ENCODE data around the gene TMEM213.
A peak's percentile ranks its signal among the peaks of the same experiment; 100 is the strongest.

Gene TMEM213

DNA sequence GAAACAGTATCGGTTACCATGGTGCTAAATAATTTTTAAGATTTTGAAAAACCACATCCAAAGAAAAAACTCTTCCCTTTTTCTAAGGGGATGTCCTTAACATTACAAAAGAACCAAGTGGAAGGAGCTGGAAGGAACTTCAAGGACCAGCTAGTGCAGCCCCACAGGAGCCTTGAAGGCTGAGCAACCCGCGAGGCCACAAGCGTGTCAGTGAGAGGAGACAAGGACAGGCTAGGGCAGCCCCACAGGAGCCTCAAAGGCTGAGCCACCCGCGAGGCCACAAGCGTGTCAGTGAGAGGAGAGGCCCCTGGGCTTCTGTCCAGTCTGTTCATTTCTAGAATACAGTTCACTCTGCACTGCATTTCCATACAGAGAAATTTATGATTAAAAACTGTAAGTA lies 80.3 kb downstream of the TMEM213 start:
- no peak for DNase-seq

DNA sequence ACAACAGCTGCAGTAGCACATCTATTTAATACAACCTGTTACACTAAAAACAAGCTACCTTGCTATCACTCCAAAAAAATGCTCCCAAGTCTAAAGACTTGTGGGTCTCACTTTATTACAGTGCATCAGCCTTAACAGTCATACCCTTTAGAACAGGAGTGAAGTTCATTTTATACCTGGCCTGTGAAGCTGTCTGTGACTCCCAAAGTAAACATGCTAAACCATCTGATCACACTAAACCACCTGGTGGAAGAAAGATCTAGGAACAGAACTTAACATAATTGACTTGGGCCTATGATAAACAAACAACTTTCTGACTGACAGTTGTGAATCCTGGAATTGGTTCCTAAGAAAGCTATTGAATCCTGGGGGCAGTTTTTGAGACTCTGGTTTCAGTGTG lies 81.1 kb downstream of the TMEM213 start:
- DNase-seq: no peak

DNA sequence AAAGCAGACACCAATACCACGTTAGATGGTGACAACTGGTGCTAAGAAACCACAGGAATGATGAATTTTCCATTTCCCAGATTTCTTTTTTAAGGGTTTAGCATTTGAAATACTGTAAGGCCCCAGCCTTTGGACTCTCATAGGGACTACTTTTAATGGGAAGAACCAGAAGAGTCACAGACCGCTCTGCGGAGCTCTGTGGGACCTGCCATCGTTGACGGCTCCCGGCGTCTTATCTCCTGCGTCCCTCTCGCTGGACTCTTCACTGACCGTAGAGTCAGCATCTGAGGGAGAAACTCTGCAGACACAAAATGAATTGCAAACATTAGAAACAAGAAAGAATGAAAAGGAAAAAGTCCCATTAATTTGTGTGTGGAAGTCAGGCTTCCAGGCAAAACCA lies 81.6 kb downstream of the TMEM213 start:
- no peak for DNase-seq

DNA sequence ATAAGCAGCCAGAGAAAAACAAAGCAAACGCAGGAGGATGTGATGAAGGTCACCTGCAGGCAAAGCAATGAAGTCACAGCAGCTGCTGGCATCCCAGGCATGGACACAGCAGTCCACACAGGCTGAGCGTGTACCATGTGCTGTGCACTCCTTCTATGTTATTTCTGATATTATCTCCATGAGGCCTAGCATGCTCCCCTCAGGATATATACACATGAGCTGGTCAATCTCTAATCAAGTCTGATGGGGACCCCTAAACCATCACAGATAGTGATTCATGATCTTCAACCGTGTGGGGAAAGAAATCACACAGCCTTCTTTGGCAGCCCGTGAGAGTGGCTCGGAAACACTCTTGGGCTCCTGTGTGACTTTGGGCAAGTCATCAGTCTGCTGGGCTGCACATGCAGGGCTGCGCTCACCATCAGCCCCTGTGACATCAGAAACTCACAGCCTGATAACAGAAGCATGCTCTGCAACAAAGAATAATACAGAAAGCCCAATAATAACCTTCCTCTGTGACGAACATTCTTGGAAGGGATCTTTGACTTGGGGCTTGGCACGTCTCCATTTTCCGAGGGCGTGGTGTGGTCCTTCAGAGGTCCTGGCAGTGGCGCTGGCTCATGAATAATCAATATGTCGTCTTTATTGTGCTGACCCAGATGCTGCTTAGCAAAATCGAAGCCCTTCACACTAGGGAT lies 83.2 kb downstream of the TMEM213 start:
- DNase-seq: no peak

DNA sequence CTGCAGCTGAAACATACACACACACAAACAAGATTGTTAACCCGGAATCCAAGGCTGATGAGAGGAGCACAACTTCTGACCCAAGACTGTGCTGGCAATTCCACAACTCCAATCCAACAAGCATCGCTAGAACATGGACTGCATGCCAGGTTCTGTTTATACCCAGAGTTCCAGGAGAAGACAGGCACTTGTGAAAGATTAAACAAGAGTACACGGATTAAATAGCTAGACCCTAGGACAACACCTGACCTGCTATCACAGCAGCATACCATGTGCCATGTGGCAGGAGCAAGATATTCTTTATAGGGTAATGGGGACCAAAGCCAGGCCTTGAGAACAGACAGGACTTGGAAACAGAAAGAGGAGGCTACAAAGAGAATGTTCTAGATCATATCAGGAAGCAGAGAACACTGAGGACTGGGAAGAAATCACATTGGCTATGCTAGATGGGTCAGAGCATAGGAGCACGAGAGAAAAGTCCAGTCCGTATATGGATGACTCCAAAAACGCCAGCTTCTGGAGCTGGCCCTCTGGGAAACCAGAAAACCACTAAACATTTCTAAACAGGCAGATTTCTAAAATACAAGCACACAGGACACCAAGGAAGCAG lies 83.9 kb downstream of the TMEM213 start:
- DNase-seq: no peak

DNA sequence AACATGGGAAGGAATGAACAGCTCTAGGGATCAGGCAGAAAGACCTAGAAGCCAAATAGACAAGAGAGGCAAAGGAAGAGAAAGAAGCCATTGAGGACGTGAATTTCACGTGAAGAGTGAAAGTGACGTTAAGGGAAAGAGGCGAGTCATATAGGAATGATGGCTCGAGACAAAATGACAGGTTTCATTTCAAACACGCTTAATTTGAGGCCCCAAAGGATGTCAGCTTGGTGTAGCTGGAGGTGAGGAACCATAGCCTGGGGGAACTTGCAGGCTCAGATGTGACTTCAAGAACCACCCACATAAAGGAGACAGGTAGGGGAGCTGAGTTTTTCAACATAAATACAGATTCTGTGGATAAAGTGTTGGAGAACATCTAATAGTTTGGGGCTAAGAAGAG lies 84.5 kb downstream of the TMEM213 start:
- DNase-seq: no peak

DNA sequence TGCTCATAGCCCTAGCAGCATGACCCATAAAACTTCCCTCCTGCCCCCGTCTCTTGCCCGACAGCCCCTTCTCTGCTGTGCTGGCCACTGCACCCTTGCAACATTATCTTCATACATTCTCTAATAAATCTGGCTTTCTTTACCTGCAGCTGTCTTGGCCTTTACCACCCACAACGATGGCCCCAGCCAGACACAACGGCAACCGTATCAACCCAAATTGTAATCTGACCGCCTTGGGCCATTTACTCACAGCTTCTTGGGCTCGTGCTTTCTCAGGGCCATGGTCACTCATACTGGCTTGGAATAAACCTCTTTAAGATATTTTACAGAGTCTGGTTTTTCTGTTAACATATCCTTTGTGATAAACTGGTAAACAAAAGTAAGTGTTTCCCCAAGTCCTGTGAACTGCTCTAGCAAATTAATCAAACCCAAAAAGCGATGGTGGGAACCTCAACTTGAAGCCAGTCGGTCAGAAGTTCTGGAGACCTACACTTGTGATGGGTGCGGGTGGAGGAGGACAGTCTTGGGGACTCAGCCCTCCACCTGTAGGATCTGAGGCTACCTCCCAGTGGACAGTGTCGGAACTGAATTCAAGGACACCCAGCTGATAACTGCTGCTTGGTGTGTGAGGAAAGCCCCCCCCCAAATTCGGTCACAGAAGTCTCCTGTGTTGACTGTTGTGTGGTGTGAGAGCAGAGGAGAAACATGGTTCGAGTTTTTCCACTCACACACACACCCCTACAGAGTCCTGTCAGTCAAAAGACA lies 87.8 kb downstream of the TMEM213 start:
- no peak for DNase-seq

DNA sequence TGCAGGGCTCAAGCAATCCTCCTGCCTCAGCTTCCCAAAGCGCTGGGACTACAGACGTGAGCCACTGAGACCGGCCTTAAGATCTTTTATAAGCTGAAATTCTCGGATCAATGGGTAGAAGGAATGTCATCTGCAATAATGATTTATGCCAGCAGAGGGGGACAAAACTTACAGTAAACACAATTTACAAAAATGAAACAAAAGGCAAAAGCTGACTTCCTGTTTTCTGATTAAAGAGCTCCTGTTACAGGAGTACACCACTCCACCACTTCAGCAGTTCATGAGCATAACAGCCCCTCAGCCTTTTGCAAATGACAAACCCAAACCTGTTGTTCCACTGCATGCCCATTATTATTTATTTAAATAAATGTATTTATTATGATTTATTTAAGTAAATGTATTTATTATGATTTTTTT lies 88.7 kb downstream of the TMEM213 start:
- DNase-seq: peak; percentile 70

DNA sequence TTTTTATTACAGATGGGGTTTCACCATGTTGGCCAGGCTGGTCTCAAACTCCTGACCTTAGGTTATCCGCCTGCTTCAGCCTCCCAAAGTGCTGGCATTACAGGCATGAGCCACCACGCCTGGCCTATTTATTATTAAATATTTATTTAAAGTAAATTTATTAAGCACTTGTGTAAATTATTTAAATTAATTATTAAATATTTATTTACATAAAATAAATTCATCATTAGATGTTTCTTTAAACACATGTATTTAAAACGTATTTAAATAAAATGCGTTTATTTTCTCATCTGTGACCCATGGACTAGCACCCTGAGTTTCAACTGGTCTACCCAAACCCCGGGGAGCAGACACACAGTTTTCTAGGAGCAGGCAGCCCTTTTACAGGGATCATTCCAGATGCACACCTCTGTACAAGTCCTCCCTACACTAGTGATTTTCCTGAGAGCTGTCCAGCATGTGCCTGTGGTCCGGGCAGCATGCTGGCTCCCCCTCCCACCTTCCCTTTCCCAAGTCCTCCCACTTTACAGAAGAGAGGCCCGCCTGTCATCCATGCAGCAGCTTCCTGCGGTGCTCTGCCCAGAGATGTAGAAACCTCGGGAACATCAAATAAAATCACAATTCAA lies 89.4 kb downstream of the TMEM213 start:
- DNase-seq: no peak
